ENCODE data around the gene PARD3.
"Not testable (repeated sequence)": the region's sequence is repeated elsewhere in the genome, so short reads cannot be mapped to it uniquely, and the experiment has no call there.

Gene PARD3

DNA sequence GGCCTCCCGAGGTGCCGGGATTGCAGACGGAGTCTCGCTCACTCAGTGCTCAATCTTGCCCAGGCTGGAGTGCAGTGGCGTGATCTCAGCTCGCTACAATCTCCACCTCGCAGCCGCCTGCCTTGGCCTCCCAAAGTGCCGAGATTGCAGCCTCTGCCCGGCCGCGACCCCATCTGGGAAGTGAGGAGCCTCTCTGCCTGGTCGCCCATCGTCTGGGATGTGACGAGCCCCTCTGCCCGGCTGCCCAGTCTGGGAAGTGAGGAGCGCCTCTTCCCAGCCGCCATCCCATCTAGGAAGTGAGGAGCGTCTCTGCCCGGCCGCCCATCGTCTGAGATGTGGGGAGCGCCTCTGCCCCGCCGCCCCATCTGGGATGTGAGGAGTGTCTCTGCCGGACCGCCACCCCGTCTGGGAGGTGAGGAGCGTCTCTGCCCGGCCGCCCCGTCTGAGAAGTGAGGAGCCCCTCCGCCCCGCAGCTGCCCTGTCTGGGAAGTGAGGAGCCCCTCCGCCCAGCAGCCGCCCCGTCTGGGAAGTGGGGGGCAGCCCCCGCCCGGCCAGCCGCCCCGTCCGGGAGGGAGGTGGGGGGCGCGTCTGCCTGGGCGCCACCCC is 462.4 kb downstream of the PARD3 start:
- DNase-seq (ENCODE audit: extremely low spot score, insufficient read length, low read depth); FAIRE-seq: not testable (repeated sequence)

DNA sequence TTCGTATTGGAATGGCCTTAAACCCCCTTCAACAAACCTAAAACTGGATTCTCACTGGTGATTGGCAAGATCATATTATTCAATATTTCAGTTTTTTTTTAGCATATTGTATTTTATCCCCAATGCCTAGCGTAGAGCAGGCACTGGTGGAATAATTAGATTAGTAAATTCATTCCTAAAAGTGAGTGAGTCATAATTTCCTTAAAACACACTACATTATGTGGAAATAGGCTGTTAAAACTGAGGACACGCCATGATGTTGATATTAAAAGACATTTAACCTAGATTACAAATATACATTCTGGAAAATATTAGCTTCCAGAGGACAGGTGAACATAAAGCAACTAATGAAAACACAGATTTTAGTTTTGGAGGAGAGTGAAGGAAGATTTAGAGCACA is 463.9 kb downstream of the PARD3 start:
- no peak for DNase-seq (ENCODE audit: extremely low spot score, insufficient read length, low read depth)
- FAIRE-seq, result no peak

DNA sequence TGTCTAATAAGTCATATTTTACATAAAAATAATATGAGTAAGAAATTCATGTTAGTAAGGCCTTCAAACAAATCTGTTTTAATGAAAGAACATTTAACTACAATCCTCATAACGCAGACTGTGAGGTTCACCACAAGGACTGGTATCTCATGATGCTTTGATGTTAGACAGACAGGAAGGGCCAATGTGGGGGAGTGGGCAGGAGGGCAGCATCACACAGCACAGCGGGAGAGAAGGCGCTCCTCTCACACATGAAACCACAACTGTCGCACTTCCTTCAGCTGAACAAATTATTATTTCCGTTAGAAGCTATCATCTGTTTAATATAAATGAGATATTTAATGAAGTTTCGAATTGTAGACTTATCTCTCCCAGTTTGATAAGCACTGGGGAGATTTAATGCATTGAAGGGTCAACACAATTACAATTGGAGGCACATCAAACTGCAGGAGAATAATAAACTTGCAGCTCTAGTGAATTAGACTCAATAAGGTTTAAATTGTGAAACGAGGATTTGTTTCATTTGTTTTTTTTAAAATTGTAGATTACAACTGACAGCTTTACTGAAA is 466.1 kb downstream of the PARD3 start:
- no peak for FAIRE-seq

GRCh38 chr10:34348021-34348420 is 467.1 kb downstream of the PARD3 start:
- no peak for DNase-seq (ENCODE audit: extremely low spot score, insufficient read length, low read depth)
- FAIRE-seq, result no peak

More for the DNA sequence above, 466.1 kb downstream of the PARD3 start:
- DNase-seq (ENCODE audit: extremely low spot score, insufficient read length, low read depth), result no peak

GRCh38 chr10:34347131-34347530 is 468.0 kb downstream of the PARD3 start:
- DNase-seq (ENCODE audit: extremely low spot score, insufficient read length, low read depth) (no peak), FAIRE-seq (no peak)

GRCh38 chr10:34346516-34347100 is 468.5 kb downstream of the PARD3 start:
- DNase-seq (ENCODE audit: extremely low spot score, insufficient read length, low read depth) (no peak), FAIRE-seq (no peak)

DNA sequence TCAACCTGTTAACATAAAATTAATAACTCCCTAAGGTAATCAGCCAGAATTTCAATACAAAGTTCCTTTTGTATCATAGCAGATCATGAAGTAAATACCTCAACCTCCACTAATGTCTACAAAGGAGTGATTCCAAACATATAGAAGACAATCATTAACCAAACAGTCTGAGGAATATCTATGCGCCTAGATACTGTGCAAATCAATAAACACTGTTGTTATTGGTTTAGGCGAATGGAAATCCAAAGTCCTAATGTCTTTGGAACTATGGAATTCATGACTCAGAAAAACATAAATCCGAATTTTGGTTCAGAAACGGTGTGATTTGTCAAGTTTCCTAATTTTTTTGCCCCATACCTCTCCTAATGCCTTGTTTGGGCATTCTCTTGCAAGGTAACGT is 469.7 kb downstream of the PARD3 start:
- FAIRE-seq (no peak), DNase-seq (ENCODE audit: extremely low spot score, insufficient read length, low read depth) (no peak)

DNA sequence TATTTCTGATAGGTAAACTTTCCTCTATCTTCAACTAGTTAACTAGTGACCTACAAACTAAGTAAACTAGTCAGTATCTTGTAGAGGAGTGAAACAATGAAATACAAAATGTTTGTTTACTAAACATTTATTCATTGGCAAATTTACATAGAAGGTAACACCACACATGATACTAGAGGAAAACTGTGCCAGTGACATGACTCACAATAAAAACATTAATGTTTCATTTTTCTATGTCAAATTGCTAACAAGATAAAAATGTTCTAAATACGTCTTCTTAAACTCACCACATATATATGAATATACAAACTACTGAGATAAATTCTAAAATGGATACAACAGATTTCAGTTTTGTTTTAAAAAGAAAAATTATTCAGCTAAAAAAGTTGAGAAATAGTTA is 471.3 kb downstream of the PARD3 start:
- FAIRE-seq, result peak; percentile 12
- DNase-seq (ENCODE audit: extremely low spot score, insufficient read length, low read depth), result no peak

DNA sequence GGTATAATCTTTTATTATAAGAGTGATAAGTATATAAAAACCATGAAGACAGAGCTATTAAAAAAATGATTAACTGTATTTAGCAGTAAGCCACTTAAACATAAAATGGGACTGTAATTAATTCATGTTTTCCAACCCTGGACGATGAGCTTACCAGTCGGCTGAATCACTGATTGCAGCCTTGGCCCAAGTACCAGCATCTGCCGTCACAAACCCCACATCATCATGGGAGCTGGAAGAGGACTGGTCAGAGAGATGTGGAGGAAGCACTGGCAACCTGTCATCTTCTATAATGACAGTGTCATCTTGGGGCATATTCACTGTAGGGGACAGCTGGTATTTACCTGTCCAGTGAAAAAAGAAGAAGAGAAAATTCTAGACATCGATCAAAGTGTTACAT is 473.6 kb downstream of the PARD3 start:
- no peak for FAIRE-seq
- DNase-seq (ENCODE audit: extremely low spot score, insufficient read length, low read depth), result no peak

- FAIRE-seq (no peak), DNase-seq (ENCODE audit: extremely low spot score, insufficient read length, low read depth) (no peak)
These were observed 474.2 kb downstream of the PARD3 start for GRCh38 chr10:34340934-34341333.

- DNase-seq (ENCODE audit: extremely low spot score, insufficient read length, low read depth) (no peak), FAIRE-seq (no peak)
These were observed 475.1 kb downstream of the PARD3 start for GRCh38 chr10:34339816-34340553.

DNA sequence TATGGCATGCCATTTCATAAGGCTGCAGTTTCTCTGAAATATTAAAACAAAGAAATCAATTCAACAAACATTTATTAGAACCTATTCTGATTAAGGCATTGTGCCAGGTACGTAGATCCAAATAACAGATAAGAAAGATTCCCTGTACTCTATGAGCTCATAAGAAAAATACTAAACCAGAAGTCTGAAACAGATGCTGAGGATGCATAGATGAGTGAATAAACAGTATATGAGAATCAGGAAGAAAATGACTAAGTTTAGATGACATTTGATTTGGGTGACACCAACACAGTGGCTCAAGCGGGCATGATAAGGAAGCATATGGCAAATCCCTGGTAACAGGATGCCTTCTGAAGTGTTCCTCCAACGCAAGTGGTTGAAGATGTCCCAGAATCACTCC is 477.2 kb downstream of the PARD3 start:
- no peak for DNase-seq (ENCODE audit: extremely low spot score, insufficient read length, low read depth)
- FAIRE-seq, result no peak

GRCh38 chr10:34335960-34336690 is 479.0 kb downstream of the PARD3 start:
- FAIRE-seq, result no peak
- DNase-seq (ENCODE audit: extremely low spot score, insufficient read length, low read depth), result no peak

- FAIRE-seq (no peak), DNase-seq (ENCODE audit: extremely low spot score, insufficient read length, low read depth) (no peak)
These were observed 480.2 kb downstream of the PARD3 start for GRCh38 chr10:34334908-34335307.

DNA sequence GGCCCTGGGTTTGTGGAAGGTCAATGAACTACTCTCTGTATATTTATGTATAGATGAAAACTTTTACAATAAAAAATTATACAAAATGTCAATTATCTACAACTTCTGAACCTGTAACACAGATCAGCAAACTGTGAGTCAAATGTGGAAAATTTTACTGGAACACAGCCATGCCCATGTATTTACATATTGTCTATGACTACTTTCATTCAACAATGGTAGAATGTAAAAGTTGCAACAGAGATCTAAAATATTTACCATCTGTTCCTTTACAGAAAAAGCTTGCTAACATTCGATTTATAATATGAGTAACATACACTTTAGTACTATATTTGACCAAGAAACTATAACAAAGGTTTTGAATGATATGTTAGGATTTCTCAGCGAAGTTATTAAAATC is 481.6 kb downstream of the PARD3 start:
- FAIRE-seq (no peak), DNase-seq (ENCODE audit: extremely low spot score, insufficient read length, low read depth) (no peak)

DNA sequence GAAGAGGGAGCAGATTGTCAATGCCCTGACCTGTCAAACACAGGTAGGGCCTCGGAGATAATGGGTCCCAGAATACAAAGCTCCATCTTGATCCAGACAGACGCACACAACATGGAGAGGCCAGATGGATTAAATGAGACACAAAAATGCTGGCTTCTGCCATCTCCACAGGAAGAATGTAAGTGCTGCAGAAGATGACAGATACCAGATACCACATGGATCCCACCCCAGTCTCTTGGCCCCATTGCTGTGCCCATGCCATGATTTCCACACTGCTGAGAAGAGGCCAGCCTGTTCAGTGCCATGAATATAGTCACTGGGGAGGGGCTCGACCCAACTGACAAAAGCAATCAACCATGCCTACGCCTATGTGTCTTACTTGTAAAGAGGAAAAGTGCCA is 487.9 kb downstream of the PARD3 start:
- DNase-seq (ENCODE audit: extremely low spot score, insufficient read length, low read depth) (no peak), FAIRE-seq (no peak)

- no peak for DNase-seq (ENCODE audit: extremely low spot score, insufficient read length, low read depth)
These were observed 491.9 kb downstream of the PARD3 start for GRCh38 chr10:34323192-34323591.

DNA sequence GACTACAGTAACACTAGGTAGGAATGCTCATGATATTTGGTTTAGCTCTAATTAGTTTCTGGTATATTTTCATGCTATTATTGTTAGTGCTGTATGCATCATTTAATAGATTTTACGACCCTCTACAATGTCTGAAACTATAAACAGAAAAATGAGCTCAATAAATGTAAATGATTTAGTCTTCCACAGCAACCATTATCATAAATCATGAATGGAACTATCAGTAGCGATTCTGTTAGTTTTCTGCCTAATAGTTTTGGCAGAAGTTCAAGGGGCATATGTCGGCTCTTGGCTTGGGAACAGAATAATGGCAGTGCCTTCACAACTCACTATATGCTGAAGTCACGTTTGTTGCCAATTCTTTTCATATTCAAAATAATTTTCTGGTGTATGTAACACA is 494.8 kb downstream of the PARD3 start:
- no peak for DNase-seq (ENCODE audit: extremely low spot score, insufficient read length, low read depth)
- FAIRE-seq, result no peak

More at GRCh38 chr10:34323192-34323591, 491.9 kb downstream of the PARD3 start:
- FAIRE-seq, result no peak

GRCh38 chr10:34319197-34319846 is 495.8 kb downstream of the PARD3 start:
- no peak for FAIRE-seq
- DNase-seq (ENCODE audit: extremely low spot score, insufficient read length, low read depth), result no peak

DNA sequence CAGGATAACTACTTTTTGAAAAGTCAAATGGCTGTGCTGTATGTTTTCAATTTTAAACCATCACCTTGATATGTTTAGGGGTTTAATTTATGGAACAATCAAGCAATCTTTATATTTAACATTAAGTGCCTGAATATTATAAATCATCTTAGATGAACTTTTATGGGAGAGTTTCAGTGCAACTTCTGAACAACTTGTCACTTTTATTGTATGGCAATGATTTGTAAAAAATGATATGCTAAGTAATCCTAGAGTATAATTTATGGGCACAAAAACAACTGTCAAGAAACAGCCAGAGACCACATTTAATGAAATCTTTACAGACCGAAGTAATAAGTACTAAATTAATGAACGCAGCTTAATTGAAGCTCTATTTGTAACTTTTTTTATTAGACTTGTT is 498.9 kb downstream of the PARD3 start:
- FAIRE-seq (no peak), DNase-seq (ENCODE audit: extremely low spot score, insufficient read length, low read depth) (no peak)
